HFF-Myc (cell line): ENCODE data around the gene FAT1.

ENCODE experiments used
- DNase-seq: peaks from one replicate; pipeline ENCODE4 v3.0.0-alpha.2; 2011; ENCODE audit warnings: low read depth; ENCODE audit errors: extremely low read depth
- H3K4me3 ChIP-seq: replicated peaks from 2 replicates; pipeline ENCODE4 v1.5.1; 2011; ENCODE audit warnings: low read depth, mild to moderate bottlenecking, control low read depth, low read length
- TF ChIP-seq, protein P1 (sequence below): IDR thresholded peaks from 2 replicates; pipeline ENCODE4 v1.5.1; 2012; ENCODE audit warnings: mild to moderate bottlenecking, low read depth, low read length, control low read depth; ENCODE audit errors: missing control alignments

The FAT1 gene

GRCh38 chr4:186605261-186605865 lies 118.3 kb downstream of the FAT1 start:
- TF ChIP-seq, protein P1, sequence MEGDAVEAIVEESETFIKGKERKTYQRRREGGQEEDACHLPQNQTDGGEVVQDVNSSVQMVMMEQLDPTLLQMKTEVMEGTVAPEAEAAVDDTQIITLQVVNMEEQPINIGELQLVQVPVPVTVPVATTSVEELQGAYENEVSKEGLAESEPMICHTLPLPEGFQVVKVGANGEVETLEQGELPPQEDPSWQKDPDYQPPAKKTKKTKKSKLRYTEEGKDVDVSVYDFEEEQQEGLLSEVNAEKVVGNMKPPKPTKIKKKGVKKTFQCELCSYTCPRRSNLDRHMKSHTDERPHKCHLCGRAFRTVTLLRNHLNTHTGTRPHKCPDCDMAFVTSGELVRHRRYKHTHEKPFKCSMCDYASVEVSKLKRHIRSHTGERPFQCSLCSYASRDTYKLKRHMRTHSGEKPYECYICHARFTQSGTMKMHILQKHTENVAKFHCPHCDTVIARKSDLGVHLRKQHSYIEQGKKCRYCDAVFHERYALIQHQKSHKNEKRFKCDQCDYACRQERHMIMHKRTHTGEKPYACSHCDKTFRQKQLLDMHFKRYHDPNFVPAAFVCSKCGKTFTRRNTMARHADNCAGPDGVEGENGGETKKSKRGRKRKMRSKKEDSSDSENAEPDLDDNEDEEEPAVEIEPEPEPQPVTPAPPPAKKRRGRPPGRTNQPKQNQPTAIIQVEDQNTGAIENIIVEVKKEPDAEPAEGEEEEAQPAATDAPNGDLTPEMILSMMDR: no peak
- H3K4me3 ChIP-seq: no peak overlapping the region
- DNase-seq: no peak

GRCh38 chr4:186604124-186604807 lies 119.4 kb downstream of the FAT1 start:
- H3K4me3 ChIP-seq: no peak overlapping the region
- TF ChIP-seq, protein P1: no peak
- DNase-seq: no peak

DNA sequence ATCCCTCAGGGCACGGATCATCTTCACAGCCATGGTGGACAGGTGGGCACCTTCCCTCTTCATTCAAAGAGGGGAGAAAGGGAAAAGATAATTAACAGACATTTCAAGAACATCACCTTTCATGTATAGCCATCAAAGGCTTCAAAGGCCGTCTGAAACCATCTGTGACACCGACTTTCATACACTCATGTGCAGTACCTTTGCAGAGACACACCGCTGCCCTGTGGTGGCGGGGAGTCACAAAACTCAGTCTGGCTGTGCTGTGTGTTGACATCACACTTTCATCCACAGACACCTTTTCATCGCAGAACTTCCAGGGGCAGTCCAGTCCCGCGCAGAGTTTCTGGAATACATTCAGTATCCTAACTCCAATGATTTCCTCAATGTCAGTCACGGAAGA lies 120.7 kb downstream of the FAT1 start:
- no peak for DNase-seq
- no peak overlapping the region for H3K4me3 ChIP-seq
- TF ChIP-seq, protein P1: no peak

DNA sequence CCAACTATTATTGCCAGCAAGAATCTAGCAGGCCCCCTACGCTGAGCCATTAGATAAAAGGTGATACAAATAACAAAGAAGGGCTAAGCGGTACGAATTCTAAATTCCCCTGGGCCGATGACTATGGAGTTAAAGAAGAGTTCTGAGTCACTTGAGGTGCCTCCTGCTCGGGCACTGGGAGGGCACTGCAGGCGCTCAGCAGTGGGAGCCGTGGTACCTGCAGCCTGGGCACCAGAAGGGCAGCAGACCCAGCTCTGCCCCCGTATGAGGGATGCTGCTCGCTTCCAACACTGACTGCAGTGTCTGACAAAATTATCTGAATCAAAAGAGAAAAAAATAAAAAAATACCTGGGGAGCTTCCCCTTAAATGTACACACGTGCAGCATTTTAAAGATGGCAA lies 124.2 kb downstream of the FAT1 start:
- H3K4me3 ChIP-seq: no peak overlapping the region
- TF ChIP-seq, protein P1: no peak
- DNase-seq: no peak

- TF ChIP-seq, protein P1: no peak
- no peak for DNase-seq
- no peak overlapping the region for H3K4me3 ChIP-seq
Measured at GRCh38 chr4:186598686-186599085, 125.0 kb downstream of the FAT1 start.

- no peak for DNase-seq
- no peak overlapping the region for H3K4me3 ChIP-seq
- TF ChIP-seq, protein P1: no peak
Measured at GRCh38 chr4:186596850-186597390, 126.7 kb downstream of the FAT1 start.
